ENCODE measurements around the gene CLSTN3. TPM values are rescaled to one million over a fixed set of nuclear protein-coding genes. Genes with fewer than 3 reads are reported as not detected.
A peak's percentile ranks its signal among the peaks of the same experiment; 100 is the strongest.

CLSTN3 gene
- total RNA-seq, 4 donors from 2014 or later = 18.0 to 53.4 (median 37.3) TPM

DNA sequence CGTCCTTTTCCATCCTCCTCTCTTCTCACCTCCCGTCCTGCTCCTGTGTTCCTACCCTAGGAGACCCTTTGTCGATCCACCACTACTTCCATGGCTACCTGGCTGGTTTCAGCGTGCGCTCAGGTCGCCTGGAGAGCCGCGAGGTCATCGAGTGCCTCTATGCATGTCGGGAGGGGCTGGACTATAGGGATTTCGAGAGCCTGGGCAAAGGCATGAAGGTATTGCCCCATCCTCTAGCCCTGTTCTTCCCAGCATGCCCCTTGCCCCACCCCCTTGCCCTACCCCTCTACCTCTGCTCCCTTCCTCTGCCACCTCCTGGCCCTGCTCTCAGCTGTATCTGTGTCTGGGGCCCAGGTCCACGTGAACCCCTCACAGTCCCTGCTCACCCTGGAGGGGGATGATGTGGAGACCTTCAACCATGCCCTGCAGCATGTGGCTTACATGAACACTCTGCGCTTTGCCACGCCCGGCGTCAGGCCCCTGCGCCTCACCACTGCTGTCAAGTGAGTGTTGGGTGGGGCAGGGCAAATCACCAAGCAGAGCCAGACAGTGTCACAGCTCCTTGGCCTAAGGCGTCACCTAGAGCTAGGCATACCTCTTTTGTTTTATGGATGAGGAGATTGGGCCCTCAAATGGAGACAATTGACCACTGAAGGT, 12.8 kb downstream of the CLSTN3 start:
- H3K27me3 ChIP-seq = no peaks in the 10 kb centered on the region
- DNase-seq = no peak
- WGBS, 2 donors = 94 to 95% methylated on average over 18 of the region's 18 CpGs
- TF ChIP-seq CTCF (IDR thresholded peaks at IDR 0.05) = no peak
- no peak for TF ChIP-seq POLR2A (IDR thresholded peaks at IDR 0.05)
- no peak overlapping the region for H3K4me3 ChIP-seq (replicated peaks in 1 of 3)
- H3K36me3 ChIP-seq = peaks cover 0 to 10% of the 10 kb centered on the region in 2 donors
- no peak overlapping the region for H3K27ac ChIP-seq
- intact Hi-C loops (cut with DNase I) = loop anchor here (5.0 kb wide), 1 partner anchor 44 kb away; the partner anchor contains the start of gene PEX5
- no peaks in the 10 kb centered on the region for H3K9me3 ChIP-seq
- no peaks in the 10 kb centered on the region for H3K4me1 ChIP-seq

GRCh38 chr12:7143564-7143963, 13.4 kb downstream of the CLSTN3 start:
- Histone ChIP-seq H3K27me3 (no peaks in the 10 kb centered on the region), H3K4me1 (no peaks in the 10 kb centered on the region), H3K4me3 (replicated peaks in 1 of 3) (no peak overlapping the region), H3K36me3 (peaks cover 0 to 10% of the 10 kb centered on the region in 2 donors), H3K9me3 (no peaks in the 10 kb centered on the region), H3K27ac (no peak overlapping the region)
- no peak for DNase-seq
- WGBS, 2 donors = 92 to 95% methylated on average over 7 of the region's 7 CpGs
- intact Hi-C loops (cut with DNase I) = loop anchor here (5.0 kb wide), 1 partner anchor 44 kb away; the partner anchor contains the start of gene PEX5
- TF ChIP-seq POLR2A (IDR thresholded peaks at IDR 0.05) (no peak), CTCF (IDR thresholded peaks at IDR 0.05) (no peak)

DNA sequence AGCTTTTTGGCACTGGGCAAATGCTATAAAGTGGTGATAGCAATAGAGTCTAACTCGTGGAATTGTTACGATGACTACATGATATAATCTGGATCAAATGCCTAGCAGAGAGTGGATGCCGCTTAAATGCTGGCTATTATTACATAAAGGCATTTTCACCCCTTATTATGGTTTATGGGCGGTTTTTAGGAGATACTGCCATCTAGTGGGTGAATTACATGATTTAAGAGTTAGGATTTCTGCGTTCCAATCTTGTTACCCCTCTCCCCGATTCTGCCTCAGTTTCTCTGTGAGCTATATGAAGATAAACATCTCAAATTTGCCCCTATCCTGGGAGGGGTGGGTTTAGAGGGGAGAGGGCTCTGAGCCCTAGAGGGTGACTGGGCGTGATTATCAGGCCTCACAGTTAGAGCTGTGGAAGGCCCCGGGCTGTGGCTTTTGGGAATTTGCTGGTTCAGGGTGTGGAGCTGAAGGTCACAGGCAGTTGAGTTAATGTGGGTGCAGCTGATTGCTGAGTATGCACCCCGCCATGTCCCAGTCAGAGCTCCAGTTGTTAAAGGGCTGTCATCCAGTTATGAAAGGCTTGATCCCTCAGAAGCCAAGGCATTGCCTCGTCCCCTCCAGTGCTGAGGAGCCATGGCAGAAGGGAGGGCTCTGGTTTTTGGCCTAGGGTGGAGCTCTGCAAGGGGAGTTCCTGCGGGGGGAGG, 14.4 kb downstream of the CLSTN3 start:
- H3K4me3 ChIP-seq (replicated peaks in 1 of 3) = no peak overlapping the region
- no peak for TF ChIP-seq POLR2A (IDR thresholded peaks at IDR 0.05)
- peak in 5 of 6 experiments; percentile 0 to 58 (median 37) for TF ChIP-seq CTCF (IDR thresholded peaks at IDR 0.05)
- intact Hi-C loops (cut with DNase I) = loop anchor here (5.0 kb wide), 1 partner anchor 43 kb away; the partner anchor contains the start of gene PEX5
- 57 to 67% methylated on average over 10 to 11 of the region's 11 CpGs for WGBS, 2 donors
- no peaks in the 10 kb centered on the region for H3K9me3 ChIP-seq
- DNase-seq = no peak
- no peaks in the 10 kb centered on the region for H3K4me1 ChIP-seq
- H3K36me3 ChIP-seq = peaks cover 7 to 18% of the 10 kb centered on the region in 2 donors
- H3K27ac ChIP-seq = peak overlapping the region in 1 of 3 donors; percentile 45
- no peaks in the 10 kb centered on the region for H3K27me3 ChIP-seq

- Histone ChIP-seq H3K4me3 (replicated peaks in 1 of 3) (no peak overlapping the region), H3K27ac (no peak overlapping the region), H3K27me3 (no peaks in the 10 kb centered on the region), H3K36me3 (peaks cover 9 to 21% of the 10 kb centered on the region in 2 donors), H3K9me3 (no peaks in the 10 kb centered on the region), H3K4me1 (no peaks in the 10 kb centered on the region)
- TF ChIP-seq CTCF (IDR thresholded peaks at IDR 0.05) (no peak), POLR2A (IDR thresholded peaks at IDR 0.05) (no peak)
- DNase-seq = no peak
- WGBS, 2 donors = 71 to 72% methylated on average over 4 of the region's 4 CpGs
- intact Hi-C loops (cut with DNase I) = no loop called here
These were observed 15.5 kb downstream of the CLSTN3 start for GRCh38 chr12:7145671-7146070.

DNA sequence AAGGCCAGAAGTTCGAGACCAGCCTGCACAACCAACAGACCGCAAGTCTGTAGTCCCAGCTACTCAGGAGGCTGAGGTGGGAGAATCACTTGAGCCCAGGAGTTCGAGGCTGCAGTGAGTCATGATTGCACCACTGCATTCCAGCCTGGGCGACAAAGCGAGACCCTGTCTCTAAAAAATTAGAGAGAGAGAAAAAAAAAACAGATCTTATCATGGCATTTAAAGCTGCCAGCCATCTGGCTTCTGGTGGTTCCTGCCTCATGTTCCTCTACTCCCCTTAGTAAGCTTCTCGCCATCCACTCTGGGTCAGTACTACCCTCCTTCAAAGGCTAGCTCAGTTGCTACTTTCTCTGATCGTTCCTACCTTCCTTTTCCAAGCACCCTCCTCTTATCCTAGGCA, 16.1 kb downstream of the CLSTN3 start:
- intact Hi-C loops (cut with DNase I) = no loop called here
- Histone ChIP-seq H3K4me3 (replicated peaks in 1 of 3) (no peak overlapping the region), H3K27me3 (no peaks in the 10 kb centered on the region), H3K4me1 (no peaks in the 10 kb centered on the region), H3K27ac (no peak overlapping the region), H3K9me3 (no peaks in the 10 kb centered on the region), H3K36me3 (peaks cover 13 to 24% of the 10 kb centered on the region in 2 donors)
- no peak for TF ChIP-seq POLR2A (IDR thresholded peaks at IDR 0.05)
- TF ChIP-seq CTCF (IDR thresholded peaks at IDR 0.05) = no peak
- 91% methylated on average over 7 of the region's 7 CpGs for WGBS, 2 donors
- no peak for DNase-seq

Measured in thyroid gland (tissue), 4 donors.